Muscle layer of colon (tissue), 2 donors: Measurements from ENCODE around the gene NXT1.
"Not testable (repeated sequence)": the region's sequence is repeated elsewhere in the genome, so short reads cannot be mapped to it uniquely, and the experiment has no call there.

ENCODE experiments used
- H3K27ac ChIP-seq: one replicate; pipeline ENCODE4 v1.7.0; 2013; ENCODE audit warnings: low read depth, mild to moderate bottlenecking, low read length, moderate library complexity
- H3K27me3 ChIP-seq, 2 donors: one replicate each; pipeline ENCODE4 v1.7.0; 2013; ENCODE audit warnings: low read length in 2 of 2, mild to moderate bottlenecking in 2 of 2; ENCODE audit not compliant: insufficient read depth in 2 of 2, control insufficient read depth in 1 of 2
- H3K36me3 ChIP-seq: one replicate; pipeline ENCODE4 v1.7.0; 2013; ENCODE audit warnings: mild to moderate bottlenecking, low read length; ENCODE audit not compliant: insufficient read depth
- H3K4me1 ChIP-seq: one replicate; pipeline ENCODE4 v1.7.0; 2013; ENCODE audit warnings: mild to moderate bottlenecking, low read length; ENCODE audit not compliant: insufficient read depth
- H3K4me3 ChIP-seq, 2 donors: one replicate each; pipeline ENCODE4 v1.7.0; 2013; ENCODE audit warnings: low read length in 2 of 2, low read depth in 1 of 2, mild to moderate bottlenecking in 1 of 2, moderate library complexity in 1 of 2
- H3K9ac ChIP-seq: one replicate; pipeline ENCODE4 v1.7.0; 2013; ENCODE audit warnings: low read length
- H3K9me3 ChIP-seq: one replicate; pipeline ENCODE4 v1.7.0; 2013; ENCODE audit warnings: mild to moderate bottlenecking, low read length
- donor health status: abdominal sarcoma.
- donor health status: Adenocarcinoma of cecum.

NXT1 gene

GRCh38 chr20:23350196-23350903 is at the start of gene NXT1:
NXT1 (plus strand) TSS chr20:23350791; CDS start chr20:23354042, 3,251 bp downstream.
- Histone ChIP-seq H3K9ac (peak within 1 kb of the TSS; percentile 89), H3K4me1 (peaks cover 21% of the 10 kb centered on the region), H3K9me3 (no peaks in the 10 kb centered on the region), H3K4me3 (peak within 1 kb of the TSS; percentile 88 to 90), H3K27ac (peak within 1 kb of the TSS; percentile 97), H3K27me3 (no peaks in the 10 kb centered on the region), H3K36me3 (peaks cover 14% of the 10 kb centered on the region)

GRCh38 chr20:23301436-23302050 is 49.0 kb upstream of the NXT1 start:
- no peak overlapping the region for H3K4me3 ChIP-seq

GRCh38 chr20:23302386-23302785 is 48.2 kb upstream of the NXT1 start:
- no peak overlapping the region for H3K9ac ChIP-seq
- H3K27ac ChIP-seq: no peak overlapping the region
- no peaks in the 10 kb centered on the region for H3K36me3 ChIP-seq

More at GRCh38 chr20:23301436-23302050, 49.0 kb upstream of the NXT1 start:
- no peaks in the 10 kb centered on the region for H3K36me3 ChIP-seq
- no peaks in the 10 kb centered on the region for H3K9me3 ChIP-seq
- no peak overlapping the region for H3K9ac ChIP-seq
- H3K27me3 ChIP-seq: no peaks in the 10 kb centered on the region
- no peak overlapping the region for H3K27ac ChIP-seq
- H3K4me1 ChIP-seq: no peaks in the 10 kb centered on the region

GRCh38 chr20:23302801-23303200 is 47.8 kb upstream of the NXT1 start:
- Histone ChIP-seq H3K4me1 (no peaks in the 10 kb centered on the region), H3K36me3 (no peaks in the 10 kb centered on the region), H3K27ac (no peak overlapping the region), H3K27me3 (no peaks in the 10 kb centered on the region), H3K9me3 (no peaks in the 10 kb centered on the region), H3K9ac (no peak overlapping the region), H3K4me3 (no peak overlapping the region)

More at GRCh38 chr20:23302386-23302785, 48.2 kb upstream of the NXT1 start:
- H3K4me3 ChIP-seq: no peak overlapping the region
- H3K4me1 ChIP-seq: no peaks in the 10 kb centered on the region
- H3K9me3 ChIP-seq: no peaks in the 10 kb centered on the region
- no peaks in the 10 kb centered on the region for H3K27me3 ChIP-seq

GRCh38 chr20:23303325-23304102 is 47.1 kb upstream of the NXT1 start:
- no peaks in the 10 kb centered on the region for H3K9me3 ChIP-seq
- no peak overlapping the region for H3K9ac ChIP-seq
- H3K4me1 ChIP-seq: no peaks in the 10 kb centered on the region
- no peaks in the 10 kb centered on the region for H3K27me3 ChIP-seq
- no peak overlapping the region for H3K27ac ChIP-seq
- H3K4me3 ChIP-seq: no peak overlapping the region
- no peaks in the 10 kb centered on the region for H3K36me3 ChIP-seq

- Histone ChIP-seq H3K9me3 (no peaks in the 10 kb centered on the region), H3K9ac (no peak overlapping the region), H3K27me3 (no peaks in the 10 kb centered on the region), H3K4me1 (no peaks in the 10 kb centered on the region), H3K36me3 (no peaks in the 10 kb centered on the region), H3K4me3 (no peak overlapping the region), H3K27ac (no peak overlapping the region)
These were observed 46.0 kb upstream of the NXT1 start for GRCh38 chr20:23304616-23305015.

- H3K27ac ChIP-seq: no peak overlapping the region
- H3K9ac ChIP-seq: no peak overlapping the region
- H3K27me3 ChIP-seq: no peaks in the 10 kb centered on the region
- H3K4me1 ChIP-seq: no peaks in the 10 kb centered on the region
- H3K36me3 ChIP-seq: no peaks in the 10 kb centered on the region
- H3K9me3 ChIP-seq: no peaks in the 10 kb centered on the region
- H3K4me3 ChIP-seq: no peak overlapping the region
These were observed 45.5 kb upstream of the NXT1 start for GRCh38 chr20:23305098-23305497.

- not testable (repeated sequence) for H3K27me3 ChIP-seq, H3K36me3 ChIP-seq, H3K27ac ChIP-seq, H3K4me3 ChIP-seq, H3K4me1 ChIP-seq, H3K9ac ChIP-seq, H3K9me3 ChIP-seq
These were observed 43.2 kb upstream of the NXT1 start for GRCh38 chr20:23307393-23307792.

GRCh38 chr20:23308024-23308423 is 42.6 kb upstream of the NXT1 start:
- no peaks in the 10 kb centered on the region for H3K4me1 ChIP-seq
- no peaks in the 10 kb centered on the region for H3K36me3 ChIP-seq
- H3K27me3 ChIP-seq: no peaks in the 10 kb centered on the region
- no peak overlapping the region for H3K27ac ChIP-seq
- H3K9ac ChIP-seq: no peak overlapping the region
- H3K4me3 ChIP-seq: no peak overlapping the region
- H3K9me3 ChIP-seq: no peaks in the 10 kb centered on the region

- Histone ChIP-seq H3K4me1 (no peaks in the 10 kb centered on the region), H3K36me3 (no peaks in the 10 kb centered on the region), H3K27me3 (no peaks in the 10 kb centered on the region), H3K9me3 (no peaks in the 10 kb centered on the region), H3K4me3 (no peak overlapping the region), H3K27ac (no peak overlapping the region), H3K9ac (no peak overlapping the region)
These were observed 41.7 kb upstream of the NXT1 start for GRCh38 chr20:23308908-23309307.

- Histone ChIP-seq H3K27ac (no peak overlapping the region), H3K9ac (no peak overlapping the region)
These were observed 40.8 kb upstream of the NXT1 start for GRCh38 chr20:23309781-23310180.

More at GRCh38 chr20:23309781-23310180, 40.8 kb upstream of the NXT1 start:
- Histone ChIP-seq H3K36me3 (no peaks in the 10 kb centered on the region), H3K27me3 (no peaks in the 10 kb centered on the region), H3K9me3 (no peaks in the 10 kb centered on the region), H3K4me1 (no peaks in the 10 kb centered on the region), H3K4me3 (no peak overlapping the region)
